GM23338 (cell line): ENCODE measurements around the gene DPYD. TPM values are rescaled to one million over a fixed set of nuclear protein-coding genes. Genes with fewer than 3 reads are reported as not detected.

Experiments
- ATAC-seq: fragments of 200-7000 bp; cut with Tn5 transposase; 3 replicates; pipeline ENCODE4 v1.9.1; 2020
- DNase-seq: peaks from one replicate; pipeline ENCODE4 v3.0.0-alpha.2; 2015; ENCODE audit warnings: low spot score
- H2AFZ ChIP-seq: fragments of 200-600 bp; sonication (generic); 2 replicates; pipeline ENCODE4 v1.8.0; 2016; ENCODE audit warnings: antibody characterized with exemption, mild to moderate bottlenecking, moderate library complexity
- H3F3A ChIP-seq: fragments of 200-600 bp; sonication (generic); replicated peaks from 2 replicates; pipeline ENCODE4 v1.8.0; 2017; ENCODE audit warnings: antibody characterized with exemption, mixed run types, low read depth
- H3K27ac ChIP-seq: fragments of 200-600 bp; sonication (generic); 2 replicates; pipeline ENCODE4 v1.6.1; 2016; ENCODE audit warnings: low read depth
- H3K27me3 ChIP-seq: fragments of 200-600 bp; sonication (generic); 2 replicates; pipeline ENCODE4 v1.8.0; 2016; ENCODE audit warnings: mild to moderate bottlenecking, mixed run types, moderate library complexity; ENCODE audit not compliant: insufficient read depth
- H3K36me3 ChIP-seq: fragments of 200-600 bp; sonication (generic); 2 replicates; pipeline ENCODE4 v1.8.0; 2016; ENCODE audit warnings: mild to moderate bottlenecking; ENCODE audit not compliant: insufficient read depth
- H3K4me1 ChIP-seq: fragments of 200-600 bp; sonication (generic); 2 replicates; pipeline ENCODE4 v1.8.0; 2016; ENCODE audit warnings: mild to moderate bottlenecking, moderate library complexity; ENCODE audit not compliant: insufficient read depth
- H3K4me2 ChIP-seq: fragments of 200-600 bp; sonication (generic); 2 replicates; pipeline ENCODE4 v1.7.1; 2017; ENCODE audit warnings: mixed run types
- H3K4me3 ChIP-seq: fragments of 200-600 bp; sonication (generic); 2 replicates; pipeline ENCODE4 v1.6.1; 2016; ENCODE audit warnings: mixed run types
- H3K79me2 ChIP-seq: fragments of 200-600 bp; sonication (generic); replicated peaks from 2 replicates; pipeline ENCODE4 v1.8.0; 2017; ENCODE audit warnings: mild to moderate bottlenecking; ENCODE audit not compliant: insufficient read depth
- H3K9me2 ChIP-seq: fragments of 200-600 bp; sonication (generic); 2 replicates; pipeline ENCODE4 v1.8.0; 2017; ENCODE audit not compliant: insufficient read depth
- H4K20me1 ChIP-seq: fragments of 200-600 bp; sonication (generic); replicated peaks from 2 replicates; pipeline ENCODE4 v1.8.0; 2017; ENCODE audit warnings: mild to moderate bottlenecking; ENCODE audit not compliant: insufficient read depth
- H3K27ac Mint-ChIP-seq: 2 replicates; pipeline ENCODE4 v1.8.0; 2020; ENCODE audit warnings: inconsistent platforms, mild to moderate bottlenecking, moderate library complexity, mixed read lengths
- H3K27me3 Mint-ChIP-seq: 3 replicates; pipeline ENCODE4 v1.8.0; 2022; ENCODE audit warnings: low read depth, mild to moderate bottlenecking, moderate library complexity, mixed read lengths, inconsistent platforms; ENCODE audit not compliant: insufficient read depth, poor library complexity
- H3K36me3 Mint-ChIP-seq: 3 replicates; pipeline ENCODE4 v1.8.0; 2021; ENCODE audit warnings: low read depth, mild to moderate bottlenecking, inconsistent platforms, moderate library complexity, mixed read lengths
- H3K4me1 Mint-ChIP-seq: 3 replicates; pipeline ENCODE4 v1.8.0; 2020; ENCODE audit warnings: mild to moderate bottlenecking, inconsistent platforms, mixed read lengths
- H3K4me3 Mint-ChIP-seq: 3 replicates; pipeline ENCODE4 v1.8.0; 2021; ENCODE audit warnings: moderate library complexity, mild to moderate bottlenecking, inconsistent platforms, mixed read lengths
- H3K9me3 Mint-ChIP-seq: 3 replicates; pipeline ENCODE4 v1.8.0; 2020; ENCODE audit warnings: moderate library complexity, mild to moderate bottlenecking, inconsistent platforms, mixed read lengths
- CREB1 ChIP-seq: fragments of 250-450 bp; sonication (Bioruptor Pico); IDR thresholded peaks from 2 replicates; pipeline ENCODE4 v1.5.0; 2020; ENCODE audit warnings: low read depth, mild to moderate bottlenecking, moderate library complexity
- CTCF ChIP-seq, 2 experiments: fragments of 200-600 bp in 1 of 2; sonication (generic) in 1 of 2; conservative IDR thresholded peaks; 2 replicates each; pipeline versions ENCODE4 v1.5.1 to v1.6.1; 2016 to 2017; ENCODE audit warnings: antibody characterized with exemption in 2 of 2, low read depth in 2 of 2, mild to moderate bottlenecking in 2 of 2, moderate library complexity in 1 of 2
- ETS1 ChIP-seq: IDR thresholded peaks from 2 replicates; pipeline ENCODE4 v1.6.1; 2016; ENCODE audit warnings: antibody characterized with exemption
- EZH2phosphoT487 ChIP-seq: fragments of 200-600 bp; sonication (generic); IDR thresholded peaks from one replicate; pipeline ENCODE4 v1.8.1; 2018; ENCODE audit warnings: antibody characterized with exemption; ENCODE audit not compliant: unreplicated experiment
- JUNB ChIP-seq: IDR thresholded peaks from one replicate; pipeline ENCODE4 v1.6.1; 2016; ENCODE audit warnings: antibody characterized with exemption; ENCODE audit not compliant: unreplicated experiment
- NANOG ChIP-seq: IDR thresholded peaks from 2 replicates; pipeline ENCODE4 v1.6.1; 2016; ENCODE audit warnings: antibody characterized with exemption, borderline replicate concordance
- POLR2AphosphoS5 ChIP-seq: IDR thresholded peaks from 2 replicates; pipeline ENCODE4 v1.6.1; 2016; ENCODE audit warnings: antibody characterized with exemption, low read depth
- STAT1 ChIP-seq: IDR thresholded peaks from one replicate; pipeline ENCODE4 v1.6.1; 2016; ENCODE audit warnings: antibody characterized with exemption; ENCODE audit not compliant: unreplicated experiment
- ZNF114 ChIP-seq: fragments of 250-450 bp; sonication (Bioruptor Pico); IDR thresholded peaks from 2 replicates; pipeline ENCODE4 v1.5.0; 2020; ENCODE audit warnings: mild to moderate bottlenecking, moderate library complexity
- ZNF331 ChIP-seq: fragments of 250-450 bp; sonication (Bioruptor Pico); IDR thresholded peaks from 2 replicates; pipeline ENCODE4 v1.5.0; 2020; ENCODE audit warnings: low read depth, mild to moderate bottlenecking, moderate library complexity
- polyA plus RNA-seq: library from polyadenylated mRNA; unstranded; fragments of >200 nt; fragmentation: Nextera tagmentation; extraction: Ambion mirVana; gene quantifications from 2 replicates; pipeline ENCODE4 v1.2.1, GENCODE V29; 2016
- total RNA-seq: library from RNA; depleted of rRNA; stranded (reverse); fragments of >200 nt; shearing (Covaris generic); gene quantifications from 2 replicates; pipeline ENCODE4 v1.2.3, GENCODE V29; 2014
- TF ChIP-seq, protein P1 (sequence below): fragments of 250-450 bp; sonication (Bioruptor Pico); IDR thresholded peaks from 2 replicates; pipeline ENCODE4 v1.5.0; 2020; ENCODE audit warnings: mild to moderate bottlenecking, moderate library complexity

The DPYD gene
- total and polyA plus RNA-seq, 2 experiments from 2014 or later, result 0.50 to 1.6 TPM

GRCh38 chr1:97903626-97904025, 17.2 kb downstream of the DPYD start (continued):
- TF ChIP-seq, protein P1, sequence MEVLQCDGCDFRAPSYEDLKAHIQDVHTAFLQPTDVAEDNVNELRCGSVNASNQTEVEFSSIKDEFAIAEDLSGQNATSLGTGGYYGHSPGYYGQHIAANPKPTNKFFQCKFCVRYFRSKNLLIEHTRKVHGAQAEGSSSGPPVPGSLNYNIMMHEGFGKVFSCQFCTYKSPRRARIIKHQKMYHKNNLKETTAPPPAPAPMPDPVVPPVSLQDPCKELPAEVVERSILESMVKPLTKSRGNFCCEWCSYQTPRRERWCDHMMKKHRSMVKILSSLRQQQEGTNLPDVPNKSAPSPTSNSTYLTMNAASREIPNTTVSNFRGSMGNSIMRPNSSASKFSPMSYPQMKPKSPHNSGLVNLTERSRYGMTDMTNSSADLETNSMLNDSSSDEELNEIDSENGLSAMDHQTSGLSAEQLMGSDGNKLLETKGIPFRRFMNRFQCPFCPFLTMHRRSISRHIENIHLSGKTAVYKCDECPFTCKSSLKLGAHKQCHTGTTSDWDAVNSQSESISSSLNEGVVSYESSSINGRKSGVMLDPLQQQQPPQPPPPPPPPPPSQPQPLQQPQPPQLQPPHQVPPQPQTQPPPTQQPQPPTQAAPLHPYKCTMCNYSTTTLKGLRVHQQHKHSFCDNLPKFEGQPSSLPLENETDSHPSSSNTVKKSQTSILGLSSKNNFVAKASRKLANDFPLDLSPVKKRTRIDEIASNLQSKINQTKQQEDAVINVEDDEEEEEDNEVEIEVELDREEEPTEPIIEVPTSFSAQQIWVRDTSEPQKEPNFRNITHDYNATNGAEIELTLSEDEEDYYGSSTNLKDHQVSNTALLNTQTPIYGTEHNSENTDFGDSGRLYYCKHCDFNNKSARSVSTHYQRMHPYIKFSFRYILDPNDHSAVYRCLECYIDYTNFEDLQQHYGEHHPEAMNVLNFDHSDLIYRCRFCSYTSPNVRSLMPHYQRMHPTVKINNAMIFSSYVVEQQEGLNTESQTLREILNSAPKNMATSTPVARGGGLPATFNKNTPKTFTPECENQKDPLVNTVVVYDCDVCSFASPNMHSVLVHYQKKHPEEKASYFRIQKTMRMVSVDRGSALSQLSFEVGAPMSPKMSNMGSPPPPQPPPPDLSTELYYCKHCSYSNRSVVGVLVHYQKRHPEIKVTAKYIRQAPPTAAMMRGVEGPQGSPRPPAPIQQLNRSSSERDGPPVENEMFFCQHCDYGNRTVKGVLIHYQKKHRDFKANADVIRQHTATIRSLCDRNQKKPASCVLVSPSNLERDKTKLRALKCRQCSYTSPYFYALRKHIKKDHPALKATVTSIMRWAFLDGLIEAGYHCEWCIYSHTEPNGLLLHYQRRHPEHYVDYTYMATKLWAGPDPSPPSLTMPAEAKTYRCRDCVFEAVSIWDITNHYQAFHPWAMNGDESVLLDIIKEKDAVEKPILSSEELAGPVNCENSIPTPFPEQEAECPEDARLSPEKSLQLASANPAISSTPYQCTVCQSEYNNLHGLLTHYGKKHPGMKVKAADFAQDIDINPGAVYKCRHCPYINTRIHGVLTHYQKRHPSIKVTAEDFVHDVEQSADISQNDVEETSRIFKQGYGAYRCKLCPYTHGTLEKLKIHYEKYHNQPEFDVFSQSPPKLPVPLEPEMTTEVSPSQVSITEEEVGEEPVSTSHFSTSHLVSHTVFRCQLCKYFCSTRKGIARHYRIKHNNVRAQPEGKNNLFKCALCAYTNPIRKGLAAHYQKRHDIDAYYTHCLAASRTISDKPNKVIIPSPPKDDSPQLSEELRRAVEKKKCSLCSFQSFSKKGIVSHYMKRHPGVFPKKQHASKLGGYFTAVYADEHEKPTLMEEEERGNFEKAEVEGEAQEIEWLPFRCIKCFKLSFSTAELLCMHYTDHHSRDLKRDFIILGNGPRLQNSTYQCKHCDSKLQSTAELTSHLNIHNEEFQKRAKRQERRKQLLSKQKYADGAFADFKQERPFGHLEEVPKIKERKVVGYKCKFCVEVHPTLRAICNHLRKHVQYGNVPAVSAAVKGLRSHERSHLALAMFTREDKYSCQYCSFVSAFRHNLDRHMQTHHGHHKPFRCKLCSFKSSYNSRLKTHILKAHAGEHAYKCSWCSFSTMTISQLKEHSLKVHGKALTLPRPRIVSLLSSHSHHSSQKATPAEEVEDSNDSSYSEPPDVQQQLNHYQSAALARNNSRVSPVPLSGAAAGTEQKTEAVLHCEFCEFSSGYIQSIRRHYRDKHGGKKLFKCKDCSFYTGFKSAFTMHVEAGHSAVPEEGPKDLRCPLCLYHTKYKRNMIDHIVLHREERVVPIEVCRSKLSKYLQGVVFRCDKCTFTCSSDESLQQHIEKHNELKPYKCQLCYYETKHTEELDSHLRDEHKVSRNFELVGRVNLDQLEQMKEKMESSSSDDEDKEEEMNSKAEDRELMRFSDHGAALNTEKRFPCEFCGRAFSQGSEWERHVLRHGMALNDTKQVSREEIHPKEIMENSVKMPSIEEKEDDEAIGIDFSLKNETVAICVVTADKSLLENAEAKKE (CRISPR knock-in tag), result no peak
- TF ChIP-seq JUNB (no peak), ZNF331 (no peak), CREB1 (CRISPR knock-in tag) (no peak), NANOG (no peak), EZH2phosphoT487 (no peak), ETS1 (no peak), STAT1 (no peak), ZNF114 (CRISPR knock-in tag) (no peak)

- H4K20me1 ChIP-seq, result no peaks in the 10 kb centered on the region
- peaks cover 3% of the 10 kb centered on the region; the same call in 1 of the 3 replicates for H3K36me3 Mint-ChIP-seq
- DNase-seq, result no peak
- no peak for ATAC-seq
- H3K27me3 ChIP-seq, result no peaks in the 10 kb centered on the region
- H3K4me2 ChIP-seq, result no peak overlapping the region
- no peak overlapping the region for H3K4me3 ChIP-seq
- H3K4me3 Mint-ChIP-seq, result no peak overlapping the region
- H3K36me3 ChIP-seq, result no peaks in the 10 kb centered on the region
- H3K4me1 Mint-ChIP-seq, result peaks cover 10% of the 10 kb centered on the region; the same call in 2 of the 3 replicates
- no peaks in the 10 kb centered on the region for H3K79me2 ChIP-seq
- no peak overlapping the region for H3K27ac ChIP-seq
- no peak overlapping the region; the same call in 1 of the 2 replicates for H3K27ac Mint-ChIP-seq
- H3K4me1 ChIP-seq, result no peaks in the 10 kb centered on the region
- no peaks in the 10 kb centered on the region for H3F3A ChIP-seq
- no peaks in the 10 kb centered on the region for H3K9me2 ChIP-seq
- no peaks in the 10 kb centered on the region for H3K27me3 Mint-ChIP-seq
- H2AFZ ChIP-seq, result no peak overlapping the region
- H3K9me3 Mint-ChIP-seq, result peaks cover 3% of the 10 kb centered on the region; the same call in 1 of the 3 replicates
- TF ChIP-seq POLR2AphosphoS5 (no peak), NANOG (no peak), CREB1 (CRISPR knock-in tag) (no peak), CTCF (conservative IDR thresholded peaks at IDR 0.05; ENCODE audit: low read depth in 2 of 2) (no peak)
Observed at GRCh38 chr1:97902067-97902466, 18.8 kb downstream of the DPYD start.
